HCT116 (cell line): ENCODE results near the gene RGCC. TPM values are rescaled to one million over a fixed set of nuclear protein-coding genes. Genes with fewer than 3 reads are reported as not detected.

ENCODE experiments used
- ATAC-seq: fragments of 200-7000 bp; cut with Tn5 transposase; 2 replicates; pipeline ENCODE4 v1.9.1; 2020; ENCODE audit warnings: mild to moderate bottlenecking, moderate library complexity
- BruUV-seq: library from RNA; stranded (reverse); fragments of 400-500 nt; replicated peaks from 2 replicates; lab custom pipeline; 2021; lab: Mats Ljungman, UMichigan
- CTCF ChIA-PET: fragments of 300-600 bp; sonication (Branson Sonifier 250); formaldehyde crosslinking; loops from one replicate; lab custom pipeline; 2021; ENCODE audit warnings: antibody characterized with exemption; lab: Charles Lee
- POLR2A ChIA-PET: fragments of 300-600, 350-600 bp; sonication (Branson Sonifier 250); formaldehyde crosslinking; loops from one replicate; lab custom pipeline; 2021; ENCODE audit warnings: antibody characterized with exemption; lab: Charles Lee
- RAD21 ChIA-PET, 2 experiments: fragments of 300-600 bp; sonication (Branson Sonifier 250); formaldehyde crosslinking; loops; one replicate each; lab custom pipeline; 2023; ENCODE audit warnings: low total read pairs in 2 of 2; ENCODE audit not compliant: uncharacterized antibody in 2 of 2, unreplicated experiment in 2 of 2, low non-redundant PET in 1 of 2; lab: Charles Lee
- DNase-seq: peaks from one replicate; pipeline ENCODE4 v3.0.0-alpha.2; 2010; ENCODE audit warnings: low read depth, low spot score
- H2AFZ ChIP-seq: fragments of 200-600 bp; shearing (Covaris generic), sonication (generic); 2 replicates; pipeline ENCODE4 v1.6.1; 2017; ENCODE audit warnings: low read depth, mixed run types, mixed read lengths, antibody characterized with exemption, low read length; ENCODE audit not compliant: poor library complexity, severe bottlenecking
- H3K27ac ChIP-seq: 2 replicates; pipeline ENCODE4 v1.5.1; 2012; ENCODE audit warnings: low read depth, low read length
- H3K27me3 ChIP-seq: fragments of 200-600 bp; sonication (generic); 2 replicates; pipeline ENCODE4 v1.6.1; 2016; ENCODE audit warnings: mixed run types, low read length, mixed read lengths; ENCODE audit not compliant: insufficient read depth
- H3K36me3 ChIP-seq, 2 experiments: fragments of 200-500 bp in 1 of 2; fragments of 200-600 bp in 1 of 2; sonication (Bioruptor generic) in 1 of 2; sonication (generic) in 1 of 2; 2 replicates each; pipeline versions ENCODE4 v1.5.1 to v1.6.1; 2014 to 2016; ENCODE audit warnings: low read length in 2 of 2, inconsistent platforms in 1 of 2, mixed read lengths in 1 of 2, mixed run types in 1 of 2; ENCODE audit not compliant: insufficient read depth in 2 of 2, control insufficient read depth in 1 of 2
- H3K4me1 ChIP-seq, 2 experiments: fragments of 200-600 bp in 1 of 2; sonication (generic) in 1 of 2; 2 replicates each; pipeline versions ENCODE4 v1.5.1 to v1.6.1; 2012 to 2017; ENCODE audit warnings: low read length in 2 of 2, inconsistent platforms in 1 of 2, mild to moderate bottlenecking in 1 of 2, mixed read lengths in 1 of 2, mixed run types in 1 of 2, moderate library complexity in 1 of 2; ENCODE audit not compliant: insufficient read depth in 2 of 2, control insufficient read depth in 1 of 2
- H3K4me2 ChIP-seq: fragments of 200-600 bp; sonication (generic); 2 replicates; pipeline ENCODE4 v1.6.1; 2017; ENCODE audit warnings: mixed run types, low read length, mixed read lengths
- H3K4me3 ChIP-seq, 2 experiments: fragments of 200-600 bp in 1 of 2; sonication (generic) in 1 of 2; replicated peaks in 1 of 2; 2 replicates each; pipeline ENCODE4 v1.5.1; 2011 to 2016; ENCODE audit warnings: low read length in 2 of 2, control low read depth in 1 of 2, low read depth in 1 of 2, mild to moderate bottlenecking in 1 of 2, mixed read lengths in 1 of 2, mixed run types in 1 of 2
- H3K79me2 ChIP-seq: fragments of 200-600 bp; sonication (generic); 2 replicates; pipeline ENCODE4 v1.6.1; 2017; ENCODE audit warnings: mild to moderate bottlenecking, mixed run types, low read length, moderate library complexity, mixed read lengths; ENCODE audit not compliant: insufficient read depth
- H3K9ac ChIP-seq: fragments of 200-600 bp; sonication (generic); 2 replicates; pipeline ENCODE4 v1.6.1; 2016; ENCODE audit warnings: low read length, mixed read lengths
- H3K9me2 ChIP-seq: fragments of 200-600 bp; sonication (generic), shearing (Covaris generic); 2 replicates; pipeline ENCODE4 v1.6.1; 2017; ENCODE audit warnings: mixed run types, mild to moderate bottlenecking, moderate library complexity; ENCODE audit not compliant: insufficient read depth
- H3K9me3 ChIP-seq, 2 experiments: fragments of 200-500 bp in 1 of 2; fragments of 200-600 bp in 1 of 2; sonication (Bioruptor generic) in 1 of 2; sonication (generic) in 1 of 2; 2 replicates each; pipeline ENCODE4 v1.6.1; 2014 to 2017; ENCODE audit warnings: low read length in 2 of 2, mixed read lengths in 2 of 2, inconsistent platforms in 1 of 2, low read depth in 1 of 2, mild to moderate bottlenecking in 1 of 2, mixed run types in 1 of 2, moderate library complexity in 1 of 2; ENCODE audit not compliant: control insufficient read depth in 1 of 2, insufficient read depth in 1 of 2
- H4K20me1 ChIP-seq: fragments of 200-600 bp; sonication (generic), shearing (Covaris generic); 2 replicates; pipeline ENCODE4 v1.6.1; 2017; ENCODE audit warnings: mixed run types, mild to moderate bottlenecking, moderate library complexity; ENCODE audit not compliant: insufficient read depth
- ATF3 ChIP-seq: IDR thresholded peaks from 2 replicates; pipeline ENCODE4 v1.6.1; 2012
- CBX3 ChIP-seq: IDR thresholded peaks from 2 replicates; pipeline ENCODE4 v1.6.1; 2012; ENCODE audit warnings: low read depth
- CEBPB ChIP-seq: IDR thresholded peaks from 2 replicates; pipeline ENCODE4 v1.6.1; 2012; ENCODE audit warnings: low read depth
- CTCF ChIP-seq, 3 experiments: fragments of 200-600 bp in 1 of 3; sonication (generic) in 1 of 3; IDR thresholded peaks in 2 of 3; conservative IDR thresholded peaks in 1 of 3; 2 replicates each; pipeline ENCODE4 v1.5.1; 2012 to 2017; ENCODE audit warnings: low read depth in 2 of 3, low read length in 2 of 3, antibody characterized with exemption in 1 of 3, borderline replicate concordance in 1 of 3, control low read depth in 1 of 3, mild to moderate bottlenecking in 1 of 3, mixed read lengths in 1 of 3, mixed run types in 1 of 3, moderate library complexity in 1 of 3; ENCODE audit not compliant: insufficient read depth in 1 of 3
- ELF1 ChIP-seq: IDR thresholded peaks from 2 replicates; pipeline ENCODE4 v1.6.1; 2012; ENCODE audit warnings: low read depth, borderline replicate concordance
- EZH2phosphoT487 ChIP-seq: fragments of 200-600 bp; IDR thresholded peaks from 2 replicates; pipeline ENCODE4 v1.6.1; 2018; ENCODE audit warnings: antibody characterized with exemption, borderline replicate concordance
- FOSL1 ChIP-seq: IDR thresholded peaks from 2 replicates; pipeline ENCODE4 v1.6.1; 2012; ENCODE audit warnings: low read depth
- JUND ChIP-seq: IDR thresholded peaks from 2 replicates; pipeline ENCODE4 v1.6.1; 2012
- POLR2A ChIP-seq: IDR thresholded peaks from 2 replicates; pipeline ENCODE4 v1.7.0; 2011; ENCODE audit warnings: borderline replicate concordance; ENCODE audit not compliant: insufficient read depth, insufficient read length; ENCODE audit errors: extremely low read depth
- POLR2AphosphoS5 ChIP-seq: IDR thresholded peaks from 2 replicates; pipeline ENCODE4 v1.6.1; 2011; ENCODE audit warnings: mild to moderate bottlenecking, low read depth, low read length, moderate library complexity
- SIN3A ChIP-seq: IDR thresholded peaks from 2 replicates; pipeline ENCODE4 v1.6.1; 2012; ENCODE audit warnings: low read depth
- SP1 ChIP-seq: IDR thresholded peaks from 2 replicates; pipeline ENCODE4 v1.6.1; 2012; ENCODE audit warnings: low read depth
- SRF ChIP-seq: IDR thresholded peaks from 2 replicates; pipeline ENCODE4 v1.6.1; 2012; ENCODE audit warnings: low read depth
- YY1 ChIP-seq: IDR thresholded peaks from 2 replicates; pipeline ENCODE4 v1.6.1; 2011; ENCODE audit warnings: low read length, low read depth, moderate library complexity, mild to moderate bottlenecking; ENCODE audit not compliant: insufficient replicate concordance; ENCODE audit errors: extremely low read depth
- ZFX ChIP-seq: fragments of 450-650 bp; IDR thresholded peaks from 2 replicates; pipeline ENCODE4 v1.6.1; 2017
- ZNF274 ChIP-seq: fragments of 200-500 bp; sonication (Bioruptor generic); IDR thresholded peaks from 2 replicates; pipeline ENCODE4 v1.6.1; 2014; ENCODE audit warnings: mild to moderate bottlenecking, low read depth, low read length, inconsistent platforms
- intact Hi-C: fragments of 100-400 bp; cut with micrococcal nuclease; formaldehyde crosslinking; loops from 2 replicates; pipeline ENCODE4 v1.10.0; 2022
- total RNA-seq: library from RNA; stranded (reverse); gene quantifications from one replicate; pipeline ENCODE4 v1.2.1, GENCODE V29; 2021; ENCODE audit not compliant: unreplicated experiment
- TF ChIP-seq, protein P1 (sequence below): IDR thresholded peaks from 2 replicates; pipeline ENCODE4 v1.6.1; 2012

Gene RGCC
- total RNA-seq, 1 experiment from 2014 or later, result 3.2 TPM

GRCh38 chr13:41502673-41503072, 45.3 kb downstream of the RGCC start:
- ChIA-PET POLR2A (no interaction called here), CTCF (no interaction called here), RAD21 (no interaction called here)
- Histone ChIP-seq H3K9me2 (no peaks in the 10 kb centered on the region), H3K27ac (no peak overlapping the region), H2AFZ (no peak overlapping the region), H3K9ac (no peak overlapping the region), H4K20me1 (no peaks in the 10 kb centered on the region), H3K36me3 (no peaks in the 10 kb centered on the region), H3K27me3 (no peaks in the 10 kb centered on the region), H3K79me2 (no peaks in the 10 kb centered on the region), H3K4me2 (no peak overlapping the region), H3K4me3 (no peak overlapping the region), H3K9me3 (no peaks in the 10 kb centered on the region), H3K4me1 (peaks cover 0 to 10% of the 10 kb centered on the region in 2 experiments; a peak in 2 of 4 replicates)
- intact Hi-C loops, result no loop called here
- ATAC-seq (no peak), DNase-seq (no peak)
- BruUV-seq, result no TSS peak
- TF ChIP-seq, protein P1, sequence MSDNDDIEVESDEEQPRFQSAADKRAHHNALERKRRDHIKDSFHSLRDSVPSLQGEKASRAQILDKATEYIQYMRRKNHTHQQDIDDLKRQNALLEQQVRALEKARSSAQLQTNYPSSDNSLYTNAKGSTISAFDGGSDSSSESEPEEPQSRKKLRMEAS, result no peak
- TF ChIP-seq YY1 (no peak), SIN3A (no peak), EZH2phosphoT487 (no peak), SRF (no peak), ELF1 (no peak), ATF3 (no peak)

- DNase-seq (no peak), ATAC-seq (no peak)
- Histone ChIP-seq H3K79me2 (no peaks in the 10 kb centered on the region), H2AFZ (no peak overlapping the region), H3K4me2 (no peak overlapping the region), H3K27ac (no peak overlapping the region), H3K4me1 (peaks cover 0 to 10% of the 10 kb centered on the region in 2 experiments; a peak in 2 of 4 replicates), H3K36me3 (no peaks in the 10 kb centered on the region), H4K20me1 (no peaks in the 10 kb centered on the region), H3K4me3 (no peak overlapping the region), H3K27me3 (no peaks in the 10 kb centered on the region), H3K9me2 (no peaks in the 10 kb centered on the region), H3K9ac (no peak overlapping the region), H3K9me3 (no peaks in the 10 kb centered on the region)
- no TSS peak for BruUV-seq
- CTCF ChIA-PET, result no interaction called here
- intact Hi-C loops, result no loop called here
- RAD21 ChIA-PET, result no interaction called here
- TF ChIP-seq YY1 (no peak), CTCF (IDR thresholded peaks at IDR 0.05 in 2 of 3, conservative IDR thresholded peaks at IDR 0.05 in 1 of 3; ENCODE audit: borderline replicate concordance in 1 of 3, insufficient read depth in 1 of 3, low read depth in 2 of 3, low read length in 2 of 3) (no peak), SIN3A (no peak), CBX3 (no peak), POLR2AphosphoS5 (no peak), JUND (no peak), ZNF274 (no peak), FOSL1 (no peak), POLR2A (no peak), CEBPB (no peak), ELF1 (no peak), ZFX (no peak), EZH2phosphoT487 (no peak), SP1 (no peak)
- POLR2A ChIA-PET, result no interaction called here
Observed at GRCh38 chr13:41503356-41503755, 46.0 kb downstream of the RGCC start.
